ENCODE results near the gene PARP11. TPM values are rescaled to one million over a fixed set of nuclear protein-coding genes. Genes with fewer than 3 reads are reported as not detected.
A peak's percentile ranks its signal among the peaks of the same experiment; 100 is the strongest.

The PARP11 gene
- total RNA-seq, 2 donors from 2014 or later = 15.3 to 30.3 TPM

GRCh38 chr12:3809357-3810015, 63.7 kb downstream of the PARP11 start:
- H3K4me3 Mint-ChIP-seq = no peak overlapping the region
- TF ChIP-seq, protein P1, sequence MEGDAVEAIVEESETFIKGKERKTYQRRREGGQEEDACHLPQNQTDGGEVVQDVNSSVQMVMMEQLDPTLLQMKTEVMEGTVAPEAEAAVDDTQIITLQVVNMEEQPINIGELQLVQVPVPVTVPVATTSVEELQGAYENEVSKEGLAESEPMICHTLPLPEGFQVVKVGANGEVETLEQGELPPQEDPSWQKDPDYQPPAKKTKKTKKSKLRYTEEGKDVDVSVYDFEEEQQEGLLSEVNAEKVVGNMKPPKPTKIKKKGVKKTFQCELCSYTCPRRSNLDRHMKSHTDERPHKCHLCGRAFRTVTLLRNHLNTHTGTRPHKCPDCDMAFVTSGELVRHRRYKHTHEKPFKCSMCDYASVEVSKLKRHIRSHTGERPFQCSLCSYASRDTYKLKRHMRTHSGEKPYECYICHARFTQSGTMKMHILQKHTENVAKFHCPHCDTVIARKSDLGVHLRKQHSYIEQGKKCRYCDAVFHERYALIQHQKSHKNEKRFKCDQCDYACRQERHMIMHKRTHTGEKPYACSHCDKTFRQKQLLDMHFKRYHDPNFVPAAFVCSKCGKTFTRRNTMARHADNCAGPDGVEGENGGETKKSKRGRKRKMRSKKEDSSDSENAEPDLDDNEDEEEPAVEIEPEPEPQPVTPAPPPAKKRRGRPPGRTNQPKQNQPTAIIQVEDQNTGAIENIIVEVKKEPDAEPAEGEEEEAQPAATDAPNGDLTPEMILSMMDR (conservative IDR thresholded peaks at IDR 0.05) = no peak
- WGBS, 2 experiments (ENCODE audit: insufficient coverage in 1 of 2, insufficient read length in 1 of 2) = 92 to 97% methylated on average over 6 of the region's 6 CpGs

GRCh38 chr12:3805077-3805476, 68.1 kb downstream of the PARP11 start:
- Mint-ChIP-seq H3K9me3 (no peaks in the 10 kb centered on the region), H3K27ac (no peak overlapping the region), H3K4me1 (peaks cover 6% of the 10 kb centered on the region), H3K4me3 (no peak overlapping the region), H3K27me3 (ENCODE audit: insufficient read depth) (no peaks in the 10 kb centered on the region), H3K36me3 (ENCODE audit: low read depth) (peaks cover 14% of the 10 kb centered on the region)
- Histone ChIP-seq H3K9me3 (ENCODE audit: control insufficient read depth, low read length) (no peaks in the 10 kb centered on the region), H3K4me1 (ENCODE audit: control insufficient read depth, insufficient read depth, low read length) (no peaks in the 10 kb centered on the region), H3K4me3 (ENCODE audit: low read length) (no peak overlapping the region), H3K36me3 (ENCODE audit: control insufficient read depth, insufficient read depth, low read length) (peaks cover 5% of the 10 kb centered on the region), H3K27ac (ENCODE audit: low read depth, low read length) (no peak overlapping the region), H3K27me3 (ENCODE audit: control insufficient read depth, insufficient read depth, low read length, poor library complexity, severe bottlenecking) (no peaks in the 10 kb centered on the region), H3K9ac (ENCODE audit: extremely low read depth, low read length, poor library complexity, severe bottlenecking) (no peak overlapping the region)
- TF ChIP-seq, protein P1 (conservative IDR thresholded peaks at IDR 0.05) = no peak
- 83% methylated on average over 1 of the region's 1 CpG; no CpG with 5 or more reads in 1 of the 2 experiments for WGBS, 2 experiments (ENCODE audit: insufficient coverage in 1 of 2, insufficient read length in 1 of 2)
- DNase-seq = no peak

More at GRCh38 chr12:3809357-3810015, 63.7 kb downstream of the PARP11 start:
- no peaks in the 10 kb centered on the region for H3K27me3 Mint-ChIP-seq (ENCODE audit: insufficient read depth)
- Histone ChIP-seq H3K27ac (ENCODE audit: low read depth, low read length) (no peak overlapping the region), H3K4me3 (ENCODE audit: low read length) (no peak overlapping the region), H3K9ac (ENCODE audit: extremely low read depth, low read length, poor library complexity, severe bottlenecking) (no peak overlapping the region), H3K9me3 (ENCODE audit: control insufficient read depth, low read length) (no peaks in the 10 kb centered on the region), H3K27me3 (ENCODE audit: control insufficient read depth, insufficient read depth, low read length, poor library complexity, severe bottlenecking) (no peaks in the 10 kb centered on the region), H3K4me1 (ENCODE audit: control insufficient read depth, insufficient read depth, low read length) (no peaks in the 10 kb centered on the region), H3K36me3 (ENCODE audit: control insufficient read depth, insufficient read depth, low read length) (peaks cover 19% of the 10 kb centered on the region)
- no peak overlapping the region for H3K27ac Mint-ChIP-seq
- H3K4me1 Mint-ChIP-seq = peaks cover 2% of the 10 kb centered on the region
- H3K9me3 Mint-ChIP-seq = no peaks in the 10 kb centered on the region
- H3K36me3 Mint-ChIP-seq (ENCODE audit: low read depth) = peaks cover 35% of the 10 kb centered on the region
- DNase-seq = no peak

- Mint-ChIP-seq H3K27ac (no peak overlapping the region), H3K4me3 (no peak overlapping the region), H3K36me3 (ENCODE audit: low read depth) (peaks cover 15% of the 10 kb centered on the region), H3K4me1 (peaks cover 4% of the 10 kb centered on the region), H3K9me3 (no peaks in the 10 kb centered on the region), H3K27me3 (ENCODE audit: insufficient read depth) (no peaks in the 10 kb centered on the region)
- Histone ChIP-seq H3K9me3 (ENCODE audit: control insufficient read depth, low read length) (no peaks in the 10 kb centered on the region), H3K27me3 (ENCODE audit: control insufficient read depth, insufficient read depth, low read length, poor library complexity, severe bottlenecking) (no peaks in the 10 kb centered on the region), H3K9ac (ENCODE audit: extremely low read depth, low read length, poor library complexity, severe bottlenecking) (no peak overlapping the region), H3K4me1 (ENCODE audit: control insufficient read depth, insufficient read depth, low read length) (no peaks in the 10 kb centered on the region), H3K27ac (ENCODE audit: low read depth, low read length) (no peak overlapping the region), H3K4me3 (ENCODE audit: low read length) (no peak overlapping the region), H3K36me3 (ENCODE audit: control insufficient read depth, insufficient read depth, low read length) (peaks cover 5% of the 10 kb centered on the region)
- DNase-seq = peak; percentile 93
- WGBS, 2 experiments (ENCODE audit: insufficient coverage in 1 of 2, insufficient read length in 1 of 2) = 51 to 69% methylated on average over 6 to 14 of the region's 14 CpGs
- TF ChIP-seq, protein P1 (conservative IDR thresholded peaks at IDR 0.05) = peak; percentile 100
These were observed 69.2 kb downstream of the PARP11 start for GRCh38 chr12:3803865-3804472.

All from endodermal cell (in vitro differentiated cells).